Measurements from ENCODE around the gene SNAI3. TPM values are rescaled to one million over a fixed set of nuclear protein-coding genes. Genes with fewer than 3 reads are reported as not detected.
A peak's percentile ranks its signal among the peaks of the same experiment; 100 is the strongest.

SNAI3 gene
- total and polyA plus RNA-seq, 9 of the 15 experiments (the other 6 are each of a cell fraction or from before 2014, with no cell fraction given): 0.04 to 4.1 (median 0.80) TPM; not detected in 1

GRCh38 chr16:88650749-88651275 is 35.5 kb downstream of the SNAI3 start, which contains the start of gene CYBA (continued):
- peak in 1 of 2 experiments; percentile 26 for TF ChIP-seq E2F6 (IDR thresholded peaks at IDR 0.05; ENCODE audit: borderline replicate concordance in 1 of 2, extremely low read depth in 1 of 2, insufficient read depth in 1 of 2, insufficient read length in 1 of 2, low read depth in 1 of 2, low read length in 1 of 2, poor library complexity in 1 of 2, severe bottlenecking in 1 of 2)
- peak; percentile 78 for TF ChIP-seq PCBP1 (IDR thresholded peaks at IDR 0.05; ENCODE audit: low read depth, low read length, poor library complexity, severe bottlenecking)
- TF ChIP-seq ZNF75A (CRISPR knock-in tag; IDR thresholded peaks at IDR 0.05): no peak
- no peak for TF ChIP-seq SMAD2 (IDR thresholded peaks at IDR 0.05; ENCODE audit: low read depth, low read length)
- no peak for TF ChIP-seq ZMIZ1 (IDR thresholded peaks at IDR 0.05; ENCODE audit: low read depth in 2 of 2, low read length in 2 of 2)
- TF ChIP-seq MAZ (CRISPR knock-in tag; conservative IDR thresholded peaks at IDR 0.05 in 1 of 2, IDR thresholded peaks at IDR 0.05 in 1 of 2): peak in 1 of 2 experiments; percentile 83; a peak in 2 of 4 replicates
- TF ChIP-seq MXI1 (IDR thresholded peaks at IDR 0.05; ENCODE audit: low read depth, low read length): peak; percentile 51; the same call in 1 of the 2 replicates
- peak; percentile 84 for TF ChIP-seq POLR2G (IDR thresholded peaks at IDR 0.05; ENCODE audit: low read depth, low read length)
- peak; percentile 63; the same call in 1 of the 2 replicates for TF ChIP-seq NR3C1 (CRISPR knock-in tag; IDR thresholded peaks at IDR 0.05)
- TF ChIP-seq ZNF282 (CRISPR knock-in tag; IDR thresholded peaks at IDR 0.05): peak; percentile 62; the same call in 1 of the 2 replicates
- 0 out of 4 replicates have a peak, but pooled peaks of 1 of the 2 experiments have one; percentile 10 for TF ChIP-seq ZNF639 (CRISPR knock-in tag; conservative IDR thresholded peaks at IDR 0.05 in 1 of 2, IDR thresholded peaks at IDR 0.05 in 1 of 2)
- TF ChIP-seq KDM5B (IDR thresholded peaks at IDR 0.05; ENCODE audit: insufficient replicate concordance, low read depth, low read length): peak; percentile 76

All from K562 (cell line).